ENCODE results near the gene HLA-DRA. TPM values are rescaled to one million over a fixed set of nuclear protein-coding genes. Genes with fewer than 3 reads are reported as not detected.

HLA-DRA gene
- total RNA-seq, 3 donors from 2014 or later = 69.0 to 333 (median 115) TPM

DNA sequence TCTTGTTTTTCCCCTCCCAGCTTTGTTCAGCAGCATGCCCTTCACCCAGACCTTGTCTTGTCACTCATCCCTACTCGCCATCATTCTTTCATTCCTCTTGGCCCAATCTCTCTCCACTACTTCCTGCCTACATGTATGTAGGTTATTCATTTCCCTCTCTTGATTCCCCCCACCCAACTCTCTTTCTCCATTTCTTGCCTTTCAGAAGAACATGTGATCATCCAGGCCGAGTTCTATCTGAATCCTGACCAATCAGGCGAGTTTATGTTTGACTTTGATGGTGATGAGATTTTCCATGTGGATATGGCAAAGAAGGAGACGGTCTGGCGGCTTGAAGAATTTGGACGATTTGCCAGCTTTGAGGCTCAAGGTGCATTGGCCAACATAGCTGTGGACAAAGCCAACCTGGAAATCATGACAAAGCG lies 2.6 kb downstream of the HLA-DRA start:
- ATAC-seq = no peak
- TF ChIP-seq, protein P1, sequence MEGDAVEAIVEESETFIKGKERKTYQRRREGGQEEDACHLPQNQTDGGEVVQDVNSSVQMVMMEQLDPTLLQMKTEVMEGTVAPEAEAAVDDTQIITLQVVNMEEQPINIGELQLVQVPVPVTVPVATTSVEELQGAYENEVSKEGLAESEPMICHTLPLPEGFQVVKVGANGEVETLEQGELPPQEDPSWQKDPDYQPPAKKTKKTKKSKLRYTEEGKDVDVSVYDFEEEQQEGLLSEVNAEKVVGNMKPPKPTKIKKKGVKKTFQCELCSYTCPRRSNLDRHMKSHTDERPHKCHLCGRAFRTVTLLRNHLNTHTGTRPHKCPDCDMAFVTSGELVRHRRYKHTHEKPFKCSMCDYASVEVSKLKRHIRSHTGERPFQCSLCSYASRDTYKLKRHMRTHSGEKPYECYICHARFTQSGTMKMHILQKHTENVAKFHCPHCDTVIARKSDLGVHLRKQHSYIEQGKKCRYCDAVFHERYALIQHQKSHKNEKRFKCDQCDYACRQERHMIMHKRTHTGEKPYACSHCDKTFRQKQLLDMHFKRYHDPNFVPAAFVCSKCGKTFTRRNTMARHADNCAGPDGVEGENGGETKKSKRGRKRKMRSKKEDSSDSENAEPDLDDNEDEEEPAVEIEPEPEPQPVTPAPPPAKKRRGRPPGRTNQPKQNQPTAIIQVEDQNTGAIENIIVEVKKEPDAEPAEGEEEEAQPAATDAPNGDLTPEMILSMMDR (IDR thresholded peaks at IDR 0.05) = no peak
- Histone ChIP-seq H3K4me1 (ENCODE audit: low read depth) (no peaks in the 10 kb centered on the region), H3K9me3 (no peaks in the 10 kb centered on the region), H3K4me3 (no peak overlapping the region), H3K36me3 (ENCODE audit: low read depth) (no peaks in the 10 kb centered on the region)
- DNase-seq = no peak
- intact Hi-C loops (cut with DNase I, micrococcal nuclease) = no loop called here

DNA sequence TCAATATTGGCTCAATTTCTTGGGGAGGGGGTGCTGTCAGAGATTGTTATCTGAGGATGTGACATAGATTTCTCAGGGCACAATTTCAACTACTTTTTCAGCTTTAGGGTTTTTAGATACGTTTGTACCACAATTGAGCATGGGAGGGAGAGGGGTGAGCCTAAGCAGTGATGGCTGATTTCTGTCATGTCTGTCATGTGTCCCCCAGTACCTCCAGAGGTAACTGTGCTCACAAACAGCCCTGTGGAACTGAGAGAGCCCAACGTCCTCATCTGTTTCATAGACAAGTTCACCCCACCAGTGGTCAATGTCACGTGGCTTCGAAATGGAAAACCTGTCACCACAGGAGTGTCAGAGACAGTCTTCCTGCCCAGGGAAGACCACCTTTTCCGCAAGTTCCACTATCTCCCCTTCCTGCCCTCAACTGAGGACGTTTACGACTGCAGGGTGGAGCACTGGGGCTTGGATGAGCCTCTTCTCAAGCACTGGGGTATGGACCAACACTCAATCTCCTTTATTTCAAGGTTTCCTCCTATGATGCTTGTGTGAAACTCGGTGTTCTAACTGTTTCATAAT lies 3.4 kb downstream of the HLA-DRA start:
- Histone ChIP-seq H3K36me3 (ENCODE audit: low read depth) (no peaks in the 10 kb centered on the region), H3K4me3 (no peak overlapping the region), H3K9me3 (no peaks in the 10 kb centered on the region), H3K4me1 (ENCODE audit: low read depth) (no peaks in the 10 kb centered on the region)
- intact Hi-C loops (cut with DNase I, micrococcal nuclease) = no loop called here
- DNase-seq (no peak), ATAC-seq (no peak)
- TF ChIP-seq, protein P1 (IDR thresholded peaks at IDR 0.05) = no peak

- Histone ChIP-seq H3K4me3 (no peak overlapping the region), H3K36me3 (ENCODE audit: low read depth) (no peaks in the 10 kb centered on the region), H3K9me3 (no peaks in the 10 kb centered on the region), H3K4me1 (ENCODE audit: low read depth) (no peaks in the 10 kb centered on the region)
- TF ChIP-seq, protein P1 (IDR thresholded peaks at IDR 0.05) = no peak
- no peak for DNase-seq
- no peak for ATAC-seq
- intact Hi-C loops (cut with DNase I, micrococcal nuclease) = no loop called here
Observed at GRCh38 chr6:32444433-32444832, 4.7 kb downstream of the HLA-DRA start.

- DNase-seq = no peak
- TF ChIP-seq, protein P1 (IDR thresholded peaks at IDR 0.05) = no peak
- H3K36me3 ChIP-seq (ENCODE audit: low read depth) = no peaks in the 10 kb centered on the region
Observed at GRCh38 chr6:32445321-32445854, 5.7 kb downstream of the HLA-DRA start.

GRCh38 chr6:32447932-32448331 lies 8.2 kb downstream of the HLA-DRA start:
- intact Hi-C loops (cut with DNase I, micrococcal nuclease) = no loop called here
- Histone ChIP-seq H3K9me3 (no peaks in the 10 kb centered on the region), H3K36me3 (ENCODE audit: low read depth) (no peaks in the 10 kb centered on the region), H3K4me3 (no peak overlapping the region), H3K4me1 (ENCODE audit: low read depth) (no peaks in the 10 kb centered on the region)
- ATAC-seq = no peak
- TF ChIP-seq, protein P1 (IDR thresholded peaks at IDR 0.05) = no peak
- no peak for DNase-seq

More at GRCh38 chr6:32445321-32445854, 5.7 kb downstream of the HLA-DRA start:
- no peak overlapping the region for H3K4me3 ChIP-seq
- no peak for ATAC-seq
- no peaks in the 10 kb centered on the region for H3K9me3 ChIP-seq
- no peaks in the 10 kb centered on the region for H3K4me1 ChIP-seq (ENCODE audit: low read depth)
- intact Hi-C loops (cut with DNase I, micrococcal nuclease) = no loop called here
